GM18507 (cell line): Measurements from ENCODE around the gene COL19A1.

Source experiments
- DNase-seq: peaks from one replicate; pipeline ENCODE4 v3.0.0; 2011; ENCODE audit warnings: low read depth; ENCODE audit not compliant: insufficient read length; ENCODE audit errors: extremely low spot score
- FAIRE-seq: peaks from 2 replicates; lab custom pipeline; 2011; peaks lifted over from hg19 to GRCh38; lab: Jason Lieb, UNC

Gene COL19A1

DNA sequence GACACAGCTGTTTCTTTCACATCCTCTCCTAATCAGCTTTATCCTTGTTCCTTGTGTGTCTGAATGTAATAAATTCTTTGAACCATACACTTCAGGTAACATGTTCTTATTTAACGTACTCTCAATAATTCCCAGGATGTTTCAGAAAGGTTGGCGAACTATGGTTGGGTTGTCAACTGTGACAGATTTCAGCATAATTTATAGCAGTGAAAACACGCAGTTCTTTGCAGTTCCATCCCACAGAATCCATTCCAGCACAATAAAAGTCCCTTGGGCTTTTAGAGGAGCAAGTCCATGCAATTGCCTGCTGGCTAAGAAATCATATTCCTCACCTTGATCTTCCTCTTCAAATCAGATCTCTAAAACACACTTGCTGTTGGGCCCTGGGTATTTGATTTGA, 317.2 kb downstream of the COL19A1 start:
- no peak for DNase-seq
- no peak for FAIRE-seq

DNA sequence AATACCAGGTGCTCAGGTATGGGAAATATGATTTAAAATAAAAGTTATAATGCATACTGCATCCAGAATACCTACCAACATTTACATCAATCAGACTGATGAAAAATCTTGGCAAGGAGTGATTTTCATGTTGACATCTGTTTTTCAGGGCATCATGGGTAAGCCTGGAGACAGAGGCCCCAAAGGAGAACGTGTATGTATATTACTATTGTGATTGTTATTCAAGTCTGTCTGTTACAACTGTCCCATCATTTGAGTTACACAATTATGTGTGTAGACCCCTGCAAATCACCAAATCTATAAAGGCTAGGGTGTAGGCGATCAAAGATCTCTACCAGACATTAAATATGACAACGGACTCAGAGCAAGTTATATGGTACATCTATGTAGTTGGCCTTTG, 318.4 kb downstream of the COL19A1 start:
- FAIRE-seq (no peak), DNase-seq (no peak)

DNA sequence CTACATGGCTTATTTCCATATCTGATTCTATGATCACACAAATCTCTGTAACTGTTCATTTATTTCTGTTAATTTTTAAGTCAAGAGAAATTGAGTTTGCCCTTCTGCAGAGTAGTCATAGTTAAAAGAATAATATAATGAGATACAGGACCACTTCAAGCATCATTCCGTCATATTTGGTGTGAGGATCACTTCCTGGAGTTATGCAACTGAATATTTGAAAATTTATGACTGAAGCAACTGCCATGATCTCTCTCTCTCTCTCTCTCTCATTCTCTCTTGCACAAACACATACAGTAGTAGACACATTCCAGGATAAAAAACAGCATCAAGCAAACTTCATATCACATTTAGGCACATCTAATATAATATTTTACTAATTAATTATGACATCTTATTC, 320.1 kb downstream of the COL19A1 start:
- FAIRE-seq (no peak), DNase-seq (no peak)

DNA sequence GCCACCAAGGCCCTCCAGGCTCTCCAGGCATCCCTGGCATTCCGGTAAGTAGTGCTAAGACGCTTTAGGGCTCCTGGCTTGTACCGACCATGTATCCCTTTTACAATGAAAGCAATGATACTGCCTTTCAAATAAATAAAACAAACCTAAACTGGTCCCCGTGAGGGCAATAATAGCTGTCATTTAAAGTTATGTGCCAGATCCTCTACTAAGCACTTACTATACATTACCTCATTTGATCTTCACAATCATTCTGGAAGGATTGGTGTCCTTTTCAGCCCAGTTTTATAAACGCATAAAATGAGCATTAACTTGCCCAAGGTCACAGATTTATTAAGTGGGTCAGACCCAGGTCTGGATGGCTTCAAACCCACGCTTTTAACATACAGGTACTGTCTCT, 321.8 kb downstream of the COL19A1 start:
- DNase-seq (no peak), FAIRE-seq (no peak)

DNA sequence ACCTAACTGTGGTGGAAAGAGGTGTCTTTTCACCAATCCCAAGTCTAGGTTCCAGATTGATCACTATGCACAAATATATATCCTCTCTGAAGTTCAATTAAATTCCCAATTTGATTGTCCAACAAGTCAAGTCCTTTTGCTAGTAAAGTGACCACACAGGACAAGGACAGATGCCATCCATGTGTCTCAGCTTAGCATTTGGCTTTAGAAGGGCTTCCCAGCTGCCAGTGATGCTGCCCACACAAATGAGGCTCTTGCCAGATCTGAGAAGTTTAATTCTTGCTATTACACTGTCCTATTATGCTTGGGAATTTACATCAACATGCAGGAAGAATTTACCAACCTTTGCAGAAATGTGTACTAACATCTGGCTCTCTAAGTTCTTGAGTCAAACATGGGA, 328.1 kb downstream of the COL19A1 start:
- FAIRE-seq = no peak
- no peak for DNase-seq

DNA sequence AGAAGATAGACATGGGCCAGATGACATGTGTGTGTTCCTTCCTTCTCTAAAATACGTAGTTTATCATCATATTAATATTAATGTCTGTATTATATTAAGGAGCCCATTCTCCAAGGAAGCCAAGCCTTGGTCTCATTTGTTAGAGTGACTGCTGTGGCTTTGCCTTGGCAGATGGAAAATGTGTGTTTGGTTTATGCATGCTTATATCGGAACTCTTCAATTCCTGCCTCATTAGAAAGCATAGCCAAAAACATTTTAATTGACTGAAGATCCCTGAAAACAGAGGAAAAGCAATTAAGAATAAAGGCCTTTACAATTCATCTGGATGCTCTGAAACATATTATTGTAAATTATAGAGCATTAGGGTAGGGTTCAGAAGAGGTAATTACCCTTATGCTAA, 330.2 kb downstream of the COL19A1 start:
- no peak for DNase-seq

DNA sequence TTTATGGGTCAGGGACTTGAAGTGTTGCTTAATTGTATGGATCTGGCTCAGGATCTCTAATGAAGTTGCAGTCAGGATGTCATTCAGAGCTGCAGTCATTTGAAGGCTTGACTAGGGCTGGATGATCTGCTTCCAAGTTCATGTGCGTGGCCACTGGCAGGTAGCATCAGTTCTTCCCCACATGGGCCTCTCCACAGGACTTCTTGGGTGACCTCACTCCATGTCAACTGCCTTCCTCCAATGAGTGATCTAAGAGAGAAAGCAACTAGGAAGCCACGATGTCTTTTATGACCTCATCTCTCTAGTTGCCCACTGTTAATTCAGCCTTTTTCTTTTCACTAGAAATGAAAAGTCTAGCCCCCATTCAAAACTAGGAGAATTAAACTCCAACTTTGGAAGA, 332.4 kb downstream of the COL19A1 start:
- FAIRE-seq = no peak
- DNase-seq = no peak

More for the DNA sequence above, 330.2 kb downstream of the COL19A1 start:
- no peak for FAIRE-seq

DNA sequence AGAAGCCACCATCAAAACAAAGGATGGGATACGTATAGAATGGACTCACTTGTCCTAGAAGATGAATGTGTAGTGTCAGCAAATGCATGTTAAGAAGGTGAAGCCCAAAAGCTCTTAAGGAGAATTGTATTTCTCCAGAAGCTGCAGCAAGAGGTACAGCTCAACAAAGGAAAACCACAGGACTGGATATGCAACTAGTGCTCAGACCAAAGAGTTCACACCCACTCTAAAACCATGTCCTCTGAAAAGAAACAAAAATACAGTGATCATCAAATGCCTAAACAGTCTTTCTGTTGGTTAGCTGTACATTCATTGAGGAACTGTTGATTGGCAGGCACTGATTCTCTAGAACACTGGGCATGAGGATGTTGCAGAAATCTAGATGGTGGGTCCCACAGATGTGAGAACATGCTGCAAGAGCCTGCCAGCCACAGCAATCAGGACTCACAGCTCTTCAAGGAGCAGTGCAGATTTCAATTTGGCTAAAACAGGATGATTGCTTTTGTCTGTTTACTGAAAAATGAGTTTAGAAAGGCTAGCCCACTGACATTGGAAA, 342.0 kb downstream of the COL19A1 start:
- FAIRE-seq (peak; percentile 35), DNase-seq (no peak)

DNA sequence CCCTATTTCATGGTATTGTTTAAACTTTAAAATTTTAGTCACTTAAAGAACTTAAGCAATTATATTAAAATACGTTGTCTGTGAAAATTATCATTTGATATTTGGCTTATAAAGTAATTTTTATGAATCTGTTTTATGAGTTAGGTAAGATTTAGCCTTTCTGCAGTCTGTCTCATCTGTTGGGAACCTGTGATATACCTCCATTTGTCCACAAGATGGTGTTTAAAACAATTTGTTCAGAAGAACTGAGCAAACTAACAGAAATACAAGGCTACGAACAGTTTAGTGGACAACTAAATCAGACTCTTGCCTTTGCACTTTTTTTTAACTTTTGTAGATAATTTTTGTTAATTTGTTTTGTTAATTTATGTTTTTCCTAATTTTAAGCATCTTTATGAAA, 344.1 kb downstream of the COL19A1 start:
- no peak for DNase-seq
- no peak for FAIRE-seq

DNA sequence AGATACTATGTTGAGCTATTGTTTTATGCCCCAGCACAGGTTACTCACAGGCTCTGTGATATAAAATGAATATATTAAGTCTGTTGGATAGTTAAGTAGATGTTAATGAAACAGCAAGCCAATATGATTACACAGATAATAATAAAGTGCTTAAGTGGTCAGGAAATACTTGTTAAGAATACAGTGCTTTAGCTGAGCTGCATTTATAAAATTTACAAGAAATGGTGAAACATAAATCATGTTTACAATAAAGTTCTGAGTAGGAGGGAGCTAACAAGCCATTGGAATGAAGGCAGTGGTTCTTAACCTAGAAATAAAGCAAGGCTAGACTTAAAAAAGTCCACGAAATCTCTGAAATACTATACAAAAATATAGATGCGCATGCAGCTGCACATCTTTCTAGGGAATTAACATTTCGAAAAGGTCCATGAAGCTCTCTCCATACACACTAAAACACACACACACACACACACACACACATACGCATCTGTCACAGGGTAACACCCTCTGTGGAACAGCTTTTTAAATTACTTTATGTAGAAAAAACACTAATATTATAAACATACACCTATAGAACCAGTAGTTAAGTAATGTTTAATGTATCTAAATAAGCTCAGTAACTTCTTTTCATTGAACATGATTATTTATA, 349.2 kb downstream of the COL19A1 start:
- no peak for DNase-seq
- no peak for FAIRE-seq

DNA sequence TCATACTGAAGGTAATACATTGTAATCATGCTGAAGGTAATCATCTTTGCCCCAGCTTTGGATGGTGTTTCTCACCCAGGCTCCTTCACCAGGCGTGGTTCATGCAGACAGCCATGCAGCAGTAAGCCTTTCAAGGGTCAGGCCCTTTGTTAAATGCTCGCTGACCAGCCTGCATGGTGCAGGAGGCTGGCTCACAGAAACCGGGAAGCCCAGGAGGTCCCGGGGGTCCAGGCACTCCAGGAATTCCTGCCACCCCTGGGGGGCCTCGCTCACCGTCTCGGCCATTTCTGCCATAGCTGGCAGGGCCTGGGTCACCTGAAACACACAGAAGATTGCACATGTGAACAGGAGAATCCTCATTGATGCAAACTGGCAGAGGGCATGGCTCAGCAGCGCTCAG, 350.4 kb downstream of the COL19A1 start:
- DNase-seq = no peak
- no peak for FAIRE-seq

DNA sequence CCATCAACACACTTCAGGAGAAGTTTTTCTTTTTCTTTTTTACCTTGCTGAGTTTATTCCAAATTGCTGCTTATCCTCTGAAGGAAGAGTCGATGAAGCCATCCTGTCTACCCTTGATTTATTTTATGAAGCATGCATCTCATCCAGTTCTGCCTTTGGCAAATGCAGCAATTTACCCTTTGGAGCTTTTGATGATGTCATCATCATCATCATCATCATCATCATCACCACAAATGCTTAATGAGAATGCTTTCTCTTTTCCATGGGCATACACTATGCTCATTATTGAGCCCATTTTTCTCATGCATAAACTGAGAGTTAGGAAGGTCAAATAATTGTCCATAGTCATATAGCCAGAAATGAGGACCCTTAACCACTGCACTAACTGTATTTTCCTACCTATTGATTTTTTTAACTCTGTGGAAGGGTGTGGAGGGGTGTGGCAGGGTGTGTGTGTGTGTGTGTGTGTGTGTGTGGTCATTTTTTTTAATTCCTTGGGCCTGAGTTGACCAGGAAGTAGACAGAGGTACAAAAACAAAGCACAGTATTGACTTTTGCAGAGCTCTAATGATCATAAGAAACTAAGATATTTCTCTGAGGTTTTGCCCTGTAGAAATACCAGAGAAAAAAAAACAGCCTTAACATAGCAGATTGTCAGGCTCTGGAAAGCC, 353.7 kb downstream of the COL19A1 start:
- FAIRE-seq (no peak), DNase-seq (no peak)

DNA sequence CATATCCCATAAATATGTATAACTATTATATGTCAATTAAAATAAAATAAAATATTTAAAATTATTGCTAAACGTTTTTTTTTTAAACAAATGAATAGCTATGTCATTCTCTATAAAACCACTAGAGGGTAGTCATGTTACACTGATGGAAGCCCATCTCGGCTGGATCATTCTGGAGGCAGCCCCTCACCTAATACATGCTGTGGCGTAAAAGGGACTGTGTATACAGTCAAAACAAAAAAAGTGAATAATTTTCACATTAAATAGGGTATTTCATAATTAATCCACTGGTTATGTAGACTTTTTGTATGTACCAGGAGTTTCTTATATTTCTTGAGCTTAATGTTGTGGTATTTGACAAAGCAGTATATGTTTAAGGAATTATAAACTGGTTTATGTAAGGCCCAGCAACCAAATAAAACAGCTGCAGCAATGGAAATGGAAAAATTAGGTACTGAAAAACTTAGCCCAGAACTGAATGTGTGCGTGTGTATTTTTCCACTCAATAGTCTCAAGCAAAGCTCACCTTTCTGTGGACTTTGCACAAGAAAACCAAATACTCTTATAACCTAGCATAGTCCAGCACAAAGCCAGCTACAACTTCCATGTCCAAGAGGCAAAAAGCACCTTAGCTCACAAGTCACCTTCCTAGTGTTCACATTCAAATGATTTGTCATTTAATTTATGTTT, 354.8 kb downstream of the COL19A1 start:
- FAIRE-seq = peak; percentile 18
- DNase-seq = peak; percentile 5

DNA sequence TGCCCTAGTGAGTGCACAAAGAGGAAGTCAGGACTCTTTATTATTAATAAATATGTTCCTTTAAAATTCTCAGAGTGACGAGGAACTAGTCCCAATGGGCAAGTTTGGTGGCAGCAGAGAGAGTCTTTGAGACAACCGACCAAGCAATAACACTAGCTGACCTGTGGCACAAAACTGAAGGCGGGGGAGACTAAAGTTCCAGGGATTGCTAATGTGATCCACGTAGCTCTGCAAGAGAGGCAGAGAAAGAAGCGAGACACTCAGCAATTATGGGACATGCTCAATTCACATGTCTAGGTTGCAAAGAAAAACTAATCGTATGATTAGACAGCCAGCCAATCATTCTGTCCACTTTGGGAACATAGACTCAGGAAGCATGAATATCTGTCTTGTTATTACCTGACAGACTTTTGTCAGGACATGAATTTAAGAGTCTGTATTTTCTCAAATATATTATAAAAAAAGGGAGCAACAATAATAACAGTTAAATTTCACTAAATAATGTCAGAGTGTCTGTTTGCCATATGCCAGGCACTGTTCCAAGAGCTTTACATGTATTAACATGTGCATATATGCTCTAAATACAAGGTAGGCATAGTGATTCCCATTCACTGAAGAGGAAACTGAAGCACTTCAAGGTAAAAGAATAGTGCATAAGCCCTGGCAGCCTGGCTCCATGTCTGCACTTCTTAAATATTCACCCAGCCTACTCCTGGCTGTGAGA, 355.5 kb downstream of the COL19A1 start:
- DNase-seq = no peak
- no peak for FAIRE-seq

DNA sequence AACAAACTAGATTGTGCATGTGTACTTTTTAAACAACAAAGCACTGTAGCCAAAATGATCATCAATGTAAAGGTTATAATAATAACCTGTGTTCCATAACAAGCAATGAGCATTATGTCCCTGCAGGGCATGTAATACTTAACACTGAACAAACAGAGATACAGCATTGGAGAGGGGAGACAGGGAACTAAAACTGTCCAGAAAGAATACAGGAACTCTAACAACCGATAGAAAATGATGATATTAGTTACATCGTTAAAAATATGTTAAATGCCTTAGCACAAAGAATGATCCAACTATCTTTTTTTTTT, 356.0 kb downstream of the COL19A1 start:
- no peak for FAIRE-seq
- DNase-seq = no peak

DNA sequence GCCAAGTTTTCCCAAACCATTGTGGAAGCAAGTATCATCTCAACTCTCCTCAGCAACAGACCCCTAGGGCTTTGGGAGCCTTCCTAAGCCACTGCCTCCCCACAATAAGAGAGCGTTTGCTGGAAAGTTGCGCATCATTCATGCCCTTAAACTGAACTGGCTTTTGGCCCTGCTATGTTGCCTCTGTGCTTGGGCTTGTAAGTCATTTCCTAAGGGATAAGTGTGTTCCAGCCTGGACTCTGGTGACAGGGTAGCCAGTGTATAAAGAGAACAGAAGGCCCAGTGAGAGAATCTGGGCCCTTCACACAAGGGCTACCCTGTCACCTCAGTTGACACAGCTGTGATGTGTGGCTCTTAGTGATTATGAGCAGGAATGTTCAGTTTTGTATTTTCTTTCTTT, 358.7 kb downstream of the COL19A1 start:
- no peak for DNase-seq
- FAIRE-seq = no peak

DNA sequence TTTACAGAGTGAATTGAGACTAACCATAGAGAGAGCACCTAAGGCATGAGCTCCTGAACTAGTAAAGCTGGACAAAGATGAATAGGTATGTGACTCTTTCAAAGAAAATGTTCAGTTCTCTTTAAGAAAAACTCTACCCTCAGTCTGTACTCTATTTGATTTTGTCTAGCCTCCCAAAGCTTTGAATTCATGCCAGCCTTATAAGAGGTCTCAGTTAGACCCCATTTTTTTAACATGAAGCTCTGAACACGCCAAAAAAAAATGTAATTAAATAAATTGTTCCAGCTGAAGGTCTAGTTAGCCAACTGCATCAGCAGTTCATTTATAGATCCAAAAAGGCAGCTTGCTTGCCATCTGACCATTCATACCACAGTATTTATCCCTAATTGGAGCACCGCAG, 365.0 kb downstream of the COL19A1 start:
- DNase-seq (no peak), FAIRE-seq (no peak)

DNA sequence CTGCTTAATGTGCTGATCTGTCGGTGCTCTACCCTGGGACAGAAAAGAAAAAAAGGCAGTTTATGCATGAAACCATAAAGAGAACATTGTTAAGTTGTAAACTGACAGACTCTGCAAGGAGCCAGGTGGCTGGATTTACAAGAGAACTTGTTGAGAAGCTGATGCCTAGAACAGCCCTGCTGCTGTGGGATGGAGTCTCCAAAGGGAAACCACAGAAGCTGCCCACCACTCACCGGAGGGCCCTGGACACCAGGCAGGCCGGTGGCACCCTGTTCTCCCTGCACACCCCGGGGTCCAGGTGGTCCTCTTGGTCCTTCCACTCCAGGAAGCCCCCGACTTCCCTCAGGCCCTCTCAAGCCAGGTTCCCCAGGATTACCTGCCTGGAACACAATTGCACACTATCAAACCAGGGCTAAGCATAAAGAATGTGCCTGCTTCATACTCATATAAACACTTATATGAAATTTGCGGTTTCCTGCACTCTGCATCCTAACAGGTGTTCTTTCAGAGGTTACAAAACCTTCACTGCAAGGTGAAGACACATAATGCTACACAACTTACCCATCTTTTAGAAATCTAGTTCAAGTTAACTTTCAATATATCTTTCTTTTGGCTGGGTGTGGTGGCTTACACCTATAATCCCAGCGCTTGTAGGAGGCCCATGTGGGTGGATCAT, 368.3 kb downstream of the COL19A1 start:
- DNase-seq = no peak
- no peak for FAIRE-seq

DNA sequence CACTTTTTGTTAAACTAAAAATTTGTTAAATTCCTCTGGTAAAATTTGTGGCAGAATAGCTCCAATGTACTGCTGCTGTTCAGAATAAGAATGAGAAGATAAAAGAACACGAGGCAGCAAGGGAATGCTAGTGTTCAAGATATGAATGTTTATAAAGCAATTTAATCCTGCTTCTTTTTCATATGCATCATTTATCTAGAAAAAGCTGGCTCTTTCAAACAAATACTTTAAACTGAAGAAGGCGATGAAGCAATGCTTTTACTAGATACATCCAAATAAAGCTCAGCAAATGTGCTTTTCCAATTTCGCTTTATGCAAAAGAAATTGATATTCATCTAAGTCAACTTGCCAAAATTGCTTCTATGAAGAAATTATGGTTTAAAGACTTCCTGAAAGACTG, 370.0 kb downstream of the COL19A1 start:
- FAIRE-seq (no peak), DNase-seq (no peak)

DNA sequence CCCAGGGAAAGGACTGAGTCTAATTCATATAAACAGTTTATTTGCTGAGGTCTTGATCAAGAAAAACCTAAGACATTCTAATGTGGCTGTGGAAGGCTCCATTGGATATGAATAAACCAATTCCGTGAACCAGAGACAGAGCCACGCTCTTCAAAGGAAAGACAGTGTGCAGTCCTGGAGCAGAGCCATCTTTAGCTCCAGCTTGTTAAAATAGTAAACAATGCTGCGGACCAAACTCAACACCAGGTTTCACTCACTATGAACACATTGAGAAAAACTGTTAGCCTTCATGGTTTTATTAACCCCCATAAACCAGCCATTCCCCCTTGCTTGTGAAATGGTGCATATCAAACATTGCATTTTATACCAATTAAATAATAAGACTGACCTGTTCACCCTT, 374.7 kb downstream of the COL19A1 start:
- no peak for DNase-seq

More for the DNA sequence above, 374.7 kb downstream of the COL19A1 start:
- no peak for FAIRE-seq
